Bronchial epithelial cell (primary cell): ENCODE results near the gene BEX3. TPM values are rescaled to one million over a fixed set of nuclear protein-coding genes. Genes with fewer than 3 reads are reported as not detected.

Experiments
- DNase-seq: peaks from one replicate; pipeline ENCODE4 v3.0.0-alpha.2; 2010; ENCODE audit warnings: low read depth
- FAIRE-seq: peaks from 2 replicates; lab custom pipeline; 2011; peaks lifted over from hg19 to GRCh38; lab: Jason Lieb, UNC
- H3K27me3 ChIP-seq: 2 replicates; pipeline ENCODE4 v1.5.1; 2011; ENCODE audit warnings: low read length; ENCODE audit not compliant: control insufficient read depth, insufficient read depth
- H3K36me3 ChIP-seq: 2 replicates; pipeline ENCODE4 v1.5.1; 2011; ENCODE audit warnings: low read length; ENCODE audit not compliant: control insufficient read depth, insufficient read depth
- H3K4me3 ChIP-seq: 2 replicates; pipeline ENCODE4 v1.5.1; 2011; ENCODE audit warnings: mild to moderate bottlenecking, low read depth, low read length, control low read depth
- CTCF ChIP-seq: IDR thresholded peaks from 2 replicates; pipeline ENCODE4 v1.5.1; 2011; ENCODE audit warnings: mild to moderate bottlenecking, moderate library complexity, low read length, control low read depth, inconsistent platforms; ENCODE audit not compliant: insufficient read depth, severe bottlenecking
- total RNA-seq: library from RNA; depleted of rRNA; stranded (reverse); fragments of >200 nt; gene quantifications from 2 replicates; pipeline ENCODE4 v1.2.1, GENCODE V29; 2014

BEX3 gene
- total RNA-seq, 1 donor from 2014 or later: 94.8 TPM

GRCh38 chrX:103397707-103398106, 21.4 kb downstream of the BEX3 start:
- H3K27me3 ChIP-seq: no peaks in the 10 kb centered on the region
- H3K36me3 ChIP-seq: no peaks in the 10 kb centered on the region
- no peak for DNase-seq
- no peak overlapping the region for H3K4me3 ChIP-seq
- no peak for FAIRE-seq
- TF ChIP-seq CTCF: no peak

DNA sequence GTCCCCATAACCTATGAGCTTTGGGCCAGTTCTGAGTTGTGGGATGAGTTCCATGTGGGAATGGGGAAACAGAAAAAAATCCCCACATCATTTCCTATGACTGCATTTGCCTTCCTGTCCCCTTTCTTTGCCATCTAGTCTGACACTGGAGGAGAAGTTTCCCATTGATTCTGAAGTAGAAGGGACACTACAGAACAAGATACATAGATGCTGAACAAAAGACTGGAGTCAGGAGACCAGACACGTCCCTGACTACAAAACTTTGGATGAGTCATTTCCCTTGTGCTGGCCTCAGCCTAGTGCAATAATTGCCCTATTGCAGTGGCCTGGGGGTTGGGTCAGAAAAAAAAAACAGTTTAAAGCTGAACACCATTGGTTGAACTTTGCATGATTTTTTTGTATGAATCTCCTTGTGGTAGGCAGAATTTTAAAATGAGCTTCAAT, 22.1 kb downstream of the BEX3 start:
- DNase-seq (peak; percentile 80), FAIRE-seq (peak; percentile 62)
- no peaks in the 10 kb centered on the region for H3K27me3 ChIP-seq
- no peaks in the 10 kb centered on the region for H3K36me3 ChIP-seq
- no peak overlapping the region for H3K4me3 ChIP-seq
- TF ChIP-seq CTCF: no peak

DNA sequence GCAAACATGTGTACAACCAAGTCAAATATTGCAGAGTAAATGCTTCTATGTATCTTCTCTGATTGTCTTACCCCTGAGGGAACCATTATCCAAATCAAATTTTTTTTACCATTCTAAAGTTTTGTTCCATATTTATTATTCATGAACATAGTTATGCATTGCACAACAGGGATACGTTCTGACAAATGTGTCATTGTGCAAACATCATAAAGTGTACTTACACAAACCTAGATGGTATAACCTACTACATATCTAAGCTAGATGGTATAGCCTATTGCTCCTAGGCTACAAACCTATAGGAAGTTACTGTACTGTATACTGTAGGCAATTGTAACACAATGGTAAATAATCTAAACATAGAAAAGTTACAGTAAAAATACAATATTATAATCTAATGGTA, 23.4 kb downstream of the BEX3 start:
- no peak for FAIRE-seq
- no peaks in the 10 kb centered on the region for H3K27me3 ChIP-seq
- peak; percentile 80 for DNase-seq
- no peak overlapping the region for H3K4me3 ChIP-seq
- no peak for TF ChIP-seq CTCF
- H3K36me3 ChIP-seq: no peaks in the 10 kb centered on the region

DNA sequence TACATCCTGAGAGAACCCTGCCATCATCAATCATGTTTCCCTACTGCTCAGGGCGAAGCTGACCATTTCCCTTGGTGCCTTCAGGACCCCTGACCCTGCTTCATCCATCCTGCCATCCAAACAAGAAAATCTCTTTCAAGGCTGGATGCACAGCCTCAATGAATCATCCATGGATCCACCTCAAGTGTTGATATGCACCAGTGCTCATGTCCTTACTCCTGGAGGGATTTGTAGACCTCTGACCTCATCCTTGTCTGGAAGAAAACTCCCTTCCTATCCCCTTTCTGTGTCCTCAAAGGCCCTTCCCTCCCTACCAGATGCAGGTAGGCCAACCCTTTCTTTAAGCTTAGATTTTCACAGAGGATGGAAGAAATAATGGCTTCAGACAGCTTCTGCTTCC, 24.6 kb downstream of the BEX3 start:
- no peak for FAIRE-seq
- no peak for TF ChIP-seq CTCF
- DNase-seq: no peak
- Histone ChIP-seq H3K4me3 (no peak overlapping the region), H3K27me3 (no peaks in the 10 kb centered on the region), H3K36me3 (no peaks in the 10 kb centered on the region)

GRCh38 chrX:103404231-103405008, 28.1 kb downstream of the BEX3 start:
- no peaks in the 10 kb centered on the region for H3K36me3 ChIP-seq
- H3K27me3 ChIP-seq: no peaks in the 10 kb centered on the region
- no peak for TF ChIP-seq CTCF
- DNase-seq (peak; percentile 55), FAIRE-seq (no peak)
- H3K4me3 ChIP-seq: peak overlapping the region; percentile 60

GRCh38 chrX:103405009-103405333, 28.6 kb downstream of the BEX3 start:
- DNase-seq (no peak), FAIRE-seq (no peak)
- TF ChIP-seq CTCF: no peak
- Histone ChIP-seq H3K4me3 (peak overlapping the region; percentile 60), H3K36me3 (no peaks in the 10 kb centered on the region), H3K27me3 (no peaks in the 10 kb centered on the region)
